Measurements from ENCODE around the gene DNAJB2.
"Not testable (repeated sequence)": the region's sequence is repeated elsewhere in the genome, so short reads cannot be mapped to it uniquely, and the experiment has no call there.

DNAJB2 gene

DNA sequence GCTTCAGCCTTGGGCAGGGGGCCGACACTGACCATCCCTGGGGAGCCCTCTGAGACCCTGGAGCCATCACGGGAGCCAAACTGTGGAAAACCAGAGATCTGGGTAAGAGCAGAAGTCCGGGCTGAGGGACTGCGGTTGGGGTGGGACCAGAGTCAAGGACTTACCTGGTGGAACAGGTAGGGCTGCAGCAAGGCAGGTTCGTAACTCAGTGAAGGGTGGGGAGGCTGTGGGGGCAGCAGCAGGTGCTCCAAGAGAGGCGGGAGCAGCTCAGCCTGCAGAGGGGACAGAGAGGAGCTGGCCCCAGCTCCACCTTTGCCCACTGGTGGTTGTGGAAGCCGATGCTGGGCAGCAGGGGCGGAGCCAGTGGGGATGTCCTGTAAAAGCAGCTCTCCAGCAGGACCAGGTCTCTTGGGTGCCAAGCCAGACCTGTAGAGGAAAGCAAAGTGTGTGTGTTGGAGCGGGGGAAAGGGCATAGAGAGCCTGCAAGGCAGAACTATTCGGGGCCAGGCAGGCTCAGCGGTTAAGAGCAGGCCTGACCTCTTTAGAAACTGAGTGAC, 23.3 kb downstream of the DNAJB2 start:
- TF ChIP-seq, protein P1, sequence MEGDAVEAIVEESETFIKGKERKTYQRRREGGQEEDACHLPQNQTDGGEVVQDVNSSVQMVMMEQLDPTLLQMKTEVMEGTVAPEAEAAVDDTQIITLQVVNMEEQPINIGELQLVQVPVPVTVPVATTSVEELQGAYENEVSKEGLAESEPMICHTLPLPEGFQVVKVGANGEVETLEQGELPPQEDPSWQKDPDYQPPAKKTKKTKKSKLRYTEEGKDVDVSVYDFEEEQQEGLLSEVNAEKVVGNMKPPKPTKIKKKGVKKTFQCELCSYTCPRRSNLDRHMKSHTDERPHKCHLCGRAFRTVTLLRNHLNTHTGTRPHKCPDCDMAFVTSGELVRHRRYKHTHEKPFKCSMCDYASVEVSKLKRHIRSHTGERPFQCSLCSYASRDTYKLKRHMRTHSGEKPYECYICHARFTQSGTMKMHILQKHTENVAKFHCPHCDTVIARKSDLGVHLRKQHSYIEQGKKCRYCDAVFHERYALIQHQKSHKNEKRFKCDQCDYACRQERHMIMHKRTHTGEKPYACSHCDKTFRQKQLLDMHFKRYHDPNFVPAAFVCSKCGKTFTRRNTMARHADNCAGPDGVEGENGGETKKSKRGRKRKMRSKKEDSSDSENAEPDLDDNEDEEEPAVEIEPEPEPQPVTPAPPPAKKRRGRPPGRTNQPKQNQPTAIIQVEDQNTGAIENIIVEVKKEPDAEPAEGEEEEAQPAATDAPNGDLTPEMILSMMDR (conservative IDR thresholded peaks at IDR 0.05; ENCODE audit: low read length), result no peak
- no peak overlapping the region for H3K4me3 ChIP-seq (ENCODE audit: low read length)
- no peak for DNase-seq (ENCODE audit: low read depth)

DNA sequence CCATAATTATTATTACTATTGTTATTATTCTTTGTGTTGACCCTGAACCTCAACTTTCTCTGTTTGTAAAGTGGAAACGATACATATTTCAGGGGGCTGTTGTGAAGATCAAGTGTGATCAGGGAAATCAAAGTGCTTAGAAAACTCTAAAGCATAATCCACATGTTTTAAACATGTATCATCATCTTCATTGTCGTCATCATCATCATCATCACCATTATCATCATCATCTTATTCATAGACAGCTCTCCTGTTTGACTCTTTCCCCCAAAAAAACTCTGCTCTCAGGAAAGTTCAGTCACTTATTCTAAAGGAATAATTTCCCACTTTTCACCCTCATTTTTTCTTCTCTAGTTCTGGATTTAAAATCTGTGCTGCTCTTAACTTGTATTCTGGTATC, 25.1 kb downstream of the DNAJB2 start:
- H3K4me3 ChIP-seq (ENCODE audit: low read length), result no peak overlapping the region
- DNase-seq (ENCODE audit: low read depth), result no peak
- TF ChIP-seq, protein P1 (conservative IDR thresholded peaks at IDR 0.05; ENCODE audit: low read length), result no peak

DNA sequence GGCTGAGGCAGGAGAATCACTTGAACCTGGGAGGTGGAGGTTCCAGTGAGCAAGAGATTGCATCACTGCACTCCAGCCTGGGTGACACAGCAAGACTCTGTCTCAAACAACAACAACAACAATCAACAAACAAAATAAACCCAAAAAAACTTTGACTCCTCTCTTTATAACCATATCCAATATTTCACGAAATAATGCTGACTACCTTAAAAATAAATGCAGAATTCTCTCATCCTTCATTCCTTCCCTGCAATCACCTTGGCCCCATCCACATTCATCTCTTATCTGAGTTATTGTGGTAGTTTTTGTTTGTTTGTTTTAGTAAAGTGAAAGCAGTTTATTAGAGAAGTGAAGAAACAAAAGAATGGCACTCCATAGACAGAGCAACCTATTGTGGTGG, 26.9 kb downstream of the DNAJB2 start:
- TF ChIP-seq, protein P1 (conservative IDR thresholded peaks at IDR 0.05; ENCODE audit: low read length), result no peak
- no peak overlapping the region for H3K4me3 ChIP-seq (ENCODE audit: low read length)
- DNase-seq (ENCODE audit: low read depth), result no peak

DNA sequence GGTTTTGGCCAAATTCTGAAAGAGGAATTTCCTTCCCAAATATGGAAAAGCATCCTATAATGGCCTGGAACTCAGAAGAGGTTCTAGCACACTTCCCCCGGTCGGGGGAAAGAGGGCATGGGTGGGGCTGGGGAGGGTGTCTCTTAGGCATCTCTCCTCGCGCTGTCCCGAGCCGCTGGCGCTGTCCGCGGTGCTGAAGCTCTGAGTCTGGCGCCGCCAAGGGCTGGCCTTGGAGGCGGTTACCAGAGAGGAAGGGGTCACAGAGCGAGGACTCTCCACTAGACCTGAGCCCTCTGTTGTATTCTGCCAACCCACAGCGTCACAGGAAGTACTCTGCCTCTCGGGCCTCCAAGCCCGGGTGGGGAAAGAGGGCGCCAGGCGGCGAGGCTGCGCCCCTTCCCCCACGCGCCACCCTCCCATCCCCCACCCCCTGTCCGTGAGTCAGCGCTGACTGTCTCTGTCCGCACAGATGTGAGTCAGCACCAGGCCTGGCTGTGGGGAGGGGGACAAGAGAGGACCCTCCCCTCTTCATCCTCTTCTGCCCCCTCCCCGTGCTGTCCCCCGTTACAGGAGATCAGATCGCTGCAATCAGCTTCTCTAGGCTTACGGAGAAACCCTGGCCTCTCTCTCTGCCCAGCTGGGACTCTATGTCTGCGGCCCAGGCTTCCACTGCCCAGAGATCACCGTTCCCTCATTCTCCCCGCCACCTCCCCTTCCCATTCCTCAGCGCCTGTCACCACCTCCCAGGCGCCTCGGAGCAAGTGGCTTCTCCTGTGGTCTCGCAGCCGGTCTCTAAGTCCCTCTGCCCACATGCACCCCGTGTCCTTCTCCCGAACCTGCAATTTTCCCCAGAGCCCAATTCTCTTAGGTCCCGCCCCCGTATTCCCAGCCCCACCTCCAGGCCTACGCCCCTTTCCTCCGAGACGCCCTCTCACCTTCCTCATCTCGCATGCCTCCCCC, 29.3 kb downstream of the DNAJB2 start:
- peak overlapping the region; percentile 50 for H3K4me3 ChIP-seq (ENCODE audit: low read length)
- TF ChIP-seq, protein P1 (conservative IDR thresholded peaks at IDR 0.05; ENCODE audit: low read length), result no peak
- DNase-seq (ENCODE audit: low read depth), result peak; percentile 52

DNA sequence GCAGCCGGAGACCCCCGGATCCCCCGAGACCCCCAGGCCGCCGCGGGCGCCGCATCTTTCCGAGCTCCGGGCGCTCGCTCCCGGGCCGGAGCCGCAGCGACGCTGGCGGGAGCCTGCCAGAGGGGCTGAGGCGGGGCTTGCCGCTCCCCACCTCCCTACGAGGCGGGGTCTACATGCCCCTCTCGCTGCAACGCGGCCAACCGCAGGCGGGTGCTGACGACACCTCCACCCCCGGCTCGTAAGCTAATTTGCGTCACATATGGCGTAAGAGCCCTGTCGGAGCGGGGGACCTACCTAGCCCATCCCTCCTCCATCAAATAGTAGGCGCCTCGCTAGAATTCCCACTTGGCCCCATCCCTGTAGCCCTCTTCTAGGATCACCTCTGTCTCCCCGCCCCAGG, 30.1 kb downstream of the DNAJB2 start, which contains the start of gene PTPRN:
Gene PTPRN (minus strand): TSS at position 124 of the 400 bp plus-strand sequence. CDS start 69 bp downstream, at position 55.
- peak within 1 kb of the TSS; percentile 50 for H3K4me3 ChIP-seq (ENCODE audit: low read length)

DNA sequence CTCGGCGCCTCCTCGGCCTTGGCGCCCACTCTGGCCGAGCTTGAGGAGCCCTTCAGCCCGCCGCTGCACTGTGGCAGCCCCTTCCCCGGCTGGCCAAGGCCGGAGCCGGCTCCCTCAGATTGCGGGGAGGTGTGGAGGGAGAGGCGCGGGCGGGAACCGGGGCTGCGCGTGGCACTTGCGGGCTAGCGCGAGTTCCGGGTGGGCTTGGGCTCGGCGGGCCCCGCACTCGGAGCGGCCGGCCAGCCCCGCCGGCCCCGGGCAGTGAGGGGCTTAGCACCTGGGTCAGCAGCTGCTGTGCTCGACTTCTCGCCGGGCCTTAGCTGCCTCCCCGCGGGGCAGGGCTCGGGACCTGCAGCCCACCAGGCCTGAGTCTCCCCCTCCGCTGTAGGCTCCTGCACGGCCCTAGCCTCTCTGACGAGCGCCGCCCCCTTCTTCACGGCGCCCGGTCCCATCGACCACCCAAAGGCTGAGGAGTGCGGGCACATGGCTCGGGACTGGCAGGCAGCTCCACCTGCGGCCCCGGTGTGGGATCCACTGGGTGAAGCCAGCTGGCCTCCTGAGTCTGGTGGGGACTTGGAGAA, 33.6 kb downstream of the DNAJB2 start:
- H3K4me3 ChIP-seq (ENCODE audit: low read length); DNase-seq (ENCODE audit: low read depth): not testable (repeated sequence)

More for the DNA sequence above, 30.1 kb downstream of the DNAJB2 start, which contains the start of gene PTPRN:
- DNase-seq (ENCODE audit: low read depth), result peak; percentile 40
- TF ChIP-seq, protein P1 (conservative IDR thresholded peaks at IDR 0.05; ENCODE audit: low read length), result no peak

DNA sequence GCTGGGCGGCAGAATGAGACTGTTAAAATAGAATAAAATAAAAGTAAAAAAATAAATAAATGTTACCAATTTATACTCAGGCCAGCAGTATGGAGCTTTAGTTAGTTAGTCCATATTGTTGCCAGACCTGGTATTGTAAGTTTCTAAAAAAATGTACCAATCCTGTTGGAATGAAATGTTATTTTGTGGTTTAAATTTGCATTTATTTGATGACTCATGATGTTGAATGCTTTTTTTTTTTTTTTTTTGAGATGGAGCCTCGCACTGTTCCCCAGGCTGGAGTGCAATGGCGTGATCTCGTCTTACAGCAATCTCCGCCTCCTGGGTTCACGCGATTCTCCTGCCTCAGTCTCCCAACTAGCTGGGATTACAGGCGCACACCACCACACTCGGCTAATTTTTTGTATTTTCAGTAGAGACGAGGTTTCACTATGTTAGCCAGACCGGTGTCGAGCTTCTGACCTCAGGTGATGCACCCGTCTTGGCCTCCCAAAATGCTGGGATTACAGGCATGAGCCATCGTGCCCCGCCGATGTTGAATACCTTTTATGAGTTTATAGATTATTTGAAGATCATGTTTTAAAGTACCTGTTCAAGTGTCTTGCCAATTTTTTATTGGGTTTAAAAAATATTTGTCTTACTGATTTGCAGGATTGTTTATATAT, 35.8 kb downstream of the DNAJB2 start:
- TF ChIP-seq, protein P1 (conservative IDR thresholded peaks at IDR 0.05; ENCODE audit: low read length), result no peak
- H3K4me3 ChIP-seq (ENCODE audit: low read length), result no peak overlapping the region
- peak; percentile 37 for DNase-seq (ENCODE audit: low read depth)

Measured in AG10803 (cell line).